Measurements from ENCODE around the gene VWA3A. TPM values are rescaled to one million over a fixed set of nuclear protein-coding genes. Genes with fewer than 3 reads are reported as not detected.

Gene VWA3A
- total RNA-seq, 3 donors from 2014 or later = 0.29 to 2.3 TPM; not detected in 1

DNA sequence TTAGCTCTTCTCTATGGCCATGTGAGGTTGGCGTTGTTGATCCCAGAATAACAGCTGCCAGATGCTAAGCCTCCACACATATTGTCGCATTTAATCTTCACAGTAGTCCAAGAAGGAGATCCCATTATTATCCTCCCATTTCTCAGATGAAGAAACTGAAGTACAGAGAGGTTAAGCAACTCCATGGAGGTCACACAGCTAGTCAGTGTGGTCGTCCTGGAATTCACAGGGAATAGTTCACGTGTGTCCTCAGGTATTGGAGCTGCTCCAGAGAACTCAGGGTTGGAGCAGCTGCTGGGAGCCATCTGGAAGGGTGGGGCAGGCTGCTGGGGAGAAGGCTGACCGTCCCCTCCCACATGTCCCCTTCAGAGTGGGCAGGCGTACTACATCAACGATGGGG is 89.5 kb downstream of the VWA3A start:
- Histone ChIP-seq H3K4me1 (no peaks in the 10 kb centered on the region), H3K4me3 (no peak overlapping the region), H3K27me3 (no peaks in the 10 kb centered on the region), H3K27ac (no peak overlapping the region), H3K9me3 (no peaks in the 10 kb centered on the region), H3K36me3 (no peaks in the 10 kb centered on the region)
- TF ChIP-seq POLR2AphosphoS5 (IDR thresholded peaks at IDR 0.05) = no peak
- TF ChIP-seq, protein P1, sequence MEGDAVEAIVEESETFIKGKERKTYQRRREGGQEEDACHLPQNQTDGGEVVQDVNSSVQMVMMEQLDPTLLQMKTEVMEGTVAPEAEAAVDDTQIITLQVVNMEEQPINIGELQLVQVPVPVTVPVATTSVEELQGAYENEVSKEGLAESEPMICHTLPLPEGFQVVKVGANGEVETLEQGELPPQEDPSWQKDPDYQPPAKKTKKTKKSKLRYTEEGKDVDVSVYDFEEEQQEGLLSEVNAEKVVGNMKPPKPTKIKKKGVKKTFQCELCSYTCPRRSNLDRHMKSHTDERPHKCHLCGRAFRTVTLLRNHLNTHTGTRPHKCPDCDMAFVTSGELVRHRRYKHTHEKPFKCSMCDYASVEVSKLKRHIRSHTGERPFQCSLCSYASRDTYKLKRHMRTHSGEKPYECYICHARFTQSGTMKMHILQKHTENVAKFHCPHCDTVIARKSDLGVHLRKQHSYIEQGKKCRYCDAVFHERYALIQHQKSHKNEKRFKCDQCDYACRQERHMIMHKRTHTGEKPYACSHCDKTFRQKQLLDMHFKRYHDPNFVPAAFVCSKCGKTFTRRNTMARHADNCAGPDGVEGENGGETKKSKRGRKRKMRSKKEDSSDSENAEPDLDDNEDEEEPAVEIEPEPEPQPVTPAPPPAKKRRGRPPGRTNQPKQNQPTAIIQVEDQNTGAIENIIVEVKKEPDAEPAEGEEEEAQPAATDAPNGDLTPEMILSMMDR (IDR thresholded peaks at IDR 0.05) = no peak
- no peak for TF ChIP-seq POLR2A (IDR thresholded peaks at IDR 0.05)
- no peak for DNase-seq (ENCODE audit: low spot score in 2 of 2)
- intact Hi-C loops (cut with DNase I; ENCODE audit: low total_unique reads) = no loop called here

GRCh38 chr16:22183335-22183734 is 91.0 kb downstream of the VWA3A start:
- H3K27me3 ChIP-seq = no peaks in the 10 kb centered on the region
- no peak overlapping the region for H3K27ac ChIP-seq
- H3K36me3 ChIP-seq = no peaks in the 10 kb centered on the region
- intact Hi-C loops (cut with DNase I; ENCODE audit: low total_unique reads) = no loop called here
- no peak overlapping the region for H3K4me3 ChIP-seq
- no peaks in the 10 kb centered on the region for H3K9me3 ChIP-seq
- no peak for DNase-seq (ENCODE audit: low spot score in 2 of 2)
- TF ChIP-seq, protein P1 (IDR thresholded peaks at IDR 0.05) = no peak
- no peak for TF ChIP-seq POLR2AphosphoS5 (IDR thresholded peaks at IDR 0.05)
- H3K4me1 ChIP-seq = no peaks in the 10 kb centered on the region

- TF ChIP-seq POLR2AphosphoS5 (IDR thresholded peaks at IDR 0.05) (no peak), POLR2A (IDR thresholded peaks at IDR 0.05) (no peak)
- TF ChIP-seq, protein P1 (IDR thresholded peaks at IDR 0.05) = no peak
- H3K4me3 ChIP-seq = no peak overlapping the region
- DNase-seq (ENCODE audit: low spot score in 2 of 2) = no peak
- H3K9me3 ChIP-seq = no peaks in the 10 kb centered on the region
- no peak overlapping the region for H3K27ac ChIP-seq
- H3K27me3 ChIP-seq = no peaks in the 10 kb centered on the region
- no peaks in the 10 kb centered on the region for H3K36me3 ChIP-seq
- intact Hi-C loops (cut with DNase I; ENCODE audit: low total_unique reads) = no loop called here
- H3K4me1 ChIP-seq = peaks cover 4% of the 10 kb centered on the region in 2 donors
Measured at GRCh38 chr16:22183901-22184614, 91.7 kb downstream of the VWA3A start.

DNA sequence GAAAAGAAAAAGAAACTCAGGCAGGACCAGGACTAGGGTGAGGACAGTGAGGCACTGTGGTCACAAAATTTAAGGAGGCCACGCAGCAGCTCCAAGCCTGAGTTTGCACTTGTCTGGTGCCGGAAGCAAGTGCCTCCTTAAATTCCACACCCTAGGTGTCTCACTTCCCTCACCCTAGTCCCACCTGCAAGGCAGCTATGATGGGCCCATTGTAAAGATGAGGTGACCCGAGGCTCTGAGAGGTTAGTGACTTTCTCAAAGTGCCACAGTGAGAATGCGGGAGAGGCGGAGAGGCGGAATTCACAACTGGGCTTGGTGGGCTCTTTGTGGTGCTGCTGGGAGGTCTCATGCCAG is 92.3 kb downstream of the VWA3A start:
- TF ChIP-seq, protein P1 (IDR thresholded peaks at IDR 0.05) = no peak
- Histone ChIP-seq H3K9me3 (no peaks in the 10 kb centered on the region), H3K4me1 (peaks cover 6 to 9% of the 10 kb centered on the region in 2 donors), H3K4me3 (no peak overlapping the region), H3K36me3 (no peaks in the 10 kb centered on the region), H3K27me3 (no peaks in the 10 kb centered on the region), H3K27ac (no peak overlapping the region)
- no peak for DNase-seq (ENCODE audit: low spot score in 2 of 2)
- intact Hi-C loops (cut with DNase I; ENCODE audit: low total_unique reads) = no loop called here

DNA sequence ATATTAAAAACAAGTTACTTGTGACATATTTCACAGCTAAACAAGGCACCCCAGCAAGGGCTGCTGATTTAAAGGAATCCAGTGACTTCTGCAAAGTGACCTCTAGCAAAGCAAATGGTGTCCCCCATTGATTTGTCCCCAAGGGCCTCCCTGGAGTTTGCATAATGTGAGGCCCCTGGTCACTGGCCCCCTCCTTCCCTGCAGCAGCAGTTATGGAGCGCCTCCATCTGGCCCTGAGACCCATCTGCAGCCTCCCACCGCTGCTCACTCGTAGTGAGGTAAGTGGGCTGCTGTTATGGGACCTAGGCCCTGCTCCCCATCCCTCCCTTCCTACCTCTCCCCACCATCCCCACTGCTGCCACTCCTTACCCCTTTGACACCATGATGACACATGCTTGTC is 94.2 kb downstream of the VWA3A start:
- no peak for DNase-seq (ENCODE audit: low spot score in 2 of 2)
- no peaks in the 10 kb centered on the region for H3K9me3 ChIP-seq
- peaks cover 6 to 11% of the 10 kb centered on the region in 2 donors for H3K4me1 ChIP-seq
- intact Hi-C loops (cut with DNase I; ENCODE audit: low total_unique reads) = loop anchor here (5.0 kb wide), 1 partner anchor 184 kb away; the partner anchor contains the start of gene PDZD9
- H3K4me3 ChIP-seq = no peak overlapping the region
- H3K27me3 ChIP-seq = no peaks in the 10 kb centered on the region
- TF ChIP-seq POLR2AphosphoS5 (IDR thresholded peaks at IDR 0.05) = no peak
- TF ChIP-seq POLR2A (IDR thresholded peaks at IDR 0.05) = no peak
- no peak overlapping the region for H3K27ac ChIP-seq
- no peaks in the 10 kb centered on the region for H3K36me3 ChIP-seq

Measured in breast epithelium (tissue), 4 donors.